Inferior parietal cortex (tissue), 1 donor: ENCODE data around the gene CSN3.
"Not testable (repeated sequence)": the region's sequence is repeated elsewhere in the genome, so short reads cannot be mapped to it uniquely, and the experiment has no call there.

Experiments
- DNase-seq: peaks from one replicate; pipeline ENCODE4 v3.0.0-alpha.2; 2016; ENCODE audit errors: extremely low spot score

The CSN3 gene

GRCh38 chr4:70242297-70242696, at the start of gene CSN3:
TSS of gene CSN3 (plus strand) at chr4:70242597. CDS start at chr4:70244820, 2,223 bp downstream.
- DNase-seq: not testable (repeated sequence)

- DNase-seq: no peak
Measured at GRCh38 chr4:70192895-70193294, 49.5 kb upstream of the CSN3 start.

- no peak for DNase-seq
Measured at GRCh38 chr4:70195425-70195824, 47.0 kb upstream of the CSN3 start, which contains the start of gene ODAM. TSS of gene ODAM (plus strand) at chr4:70195725. CDS start at chr4:70196544, 819 bp downstream.

GRCh38 chr4:70196857-70197256, 45.5 kb upstream of the CSN3 start:
- no peak for DNase-seq

GRCh38 chr4:70197842-70198241, 44.6 kb upstream of the CSN3 start:
- DNase-seq: no peak

GRCh38 chr4:70203601-70204000, 38.8 kb upstream of the CSN3 start:
- no peak for DNase-seq

GRCh38 chr4:70212752-70213151, 29.6 kb upstream of the CSN3 start:
- not testable (repeated sequence) for DNase-seq

- not testable (repeated sequence) for DNase-seq
Measured at GRCh38 chr4:70216109-70216508, 26.3 kb upstream of the CSN3 start.

GRCh38 chr4:70216550-70216949, 25.8 kb upstream of the CSN3 start:
- DNase-seq: not testable (repeated sequence)

- not testable (repeated sequence) for DNase-seq
Measured at GRCh38 chr4:70221389-70221788, 21.0 kb upstream of the CSN3 start.

GRCh38 chr4:70221818-70222217, 20.6 kb upstream of the CSN3 start:
- not testable (repeated sequence) for DNase-seq

GRCh38 chr4:70225824-70226223, 16.6 kb upstream of the CSN3 start, which contains the start of gene FDCSP:
TSS of gene FDCSP (plus strand) at chr4:70226124. CDS start at chr4:70231195, 5,071 bp downstream.
- no peak for DNase-seq

GRCh38 chr4:70236125-70236524, 6.3 kb upstream of the CSN3 start:
- no peak for DNase-seq

GRCh38 chr4:70239131-70239883, 3.1 kb upstream of the CSN3 start:
- no peak for DNase-seq

GRCh38 chr4:70239884-70240591, 2.4 kb upstream of the CSN3 start:
- DNase-seq: no peak

- no peak for DNase-seq
Measured at GRCh38 chr4:70243091-70243490, 694 bp downstream of the CSN3 start.

- DNase-seq: no peak
Measured at GRCh38 chr4:70251250-70251944, 9.0 kb downstream of the CSN3 start.

- DNase-seq: no peak
Measured at GRCh38 chr4:70251945-70252277, 9.5 kb downstream of the CSN3 start.

GRCh38 chr4:70269674-70270073, 27.3 kb downstream of the CSN3 start:
- no peak for DNase-seq

GRCh38 chr4:70277121-70277520, 34.7 kb downstream of the CSN3 start:
- DNase-seq: peak; percentile 16

GRCh38 chr4:70280567-70280966, 38.2 kb downstream of the CSN3 start:
- no peak for DNase-seq

- DNase-seq: no peak
Measured at GRCh38 chr4:70288651-70289050, 46.3 kb downstream of the CSN3 start.
